HFF-Myc (cell line): ENCODE data around the gene AHR.
"Not testable (repeated sequence)": the region's sequence is repeated elsewhere in the genome, so short reads cannot be mapped to it uniquely, and the experiment has no call there.

ENCODE experiments used
- DNase-seq: peaks from one replicate; pipeline ENCODE4 v3.0.0-alpha.2; 2011; ENCODE audit warnings: low read depth; ENCODE audit errors: extremely low read depth
- H3K4me3 ChIP-seq: replicated peaks from 2 replicates; pipeline ENCODE4 v1.5.1; 2011; ENCODE audit warnings: low read depth, mild to moderate bottlenecking, control low read depth, low read length
- CTCF ChIP-seq: IDR thresholded peaks from 2 replicates; pipeline ENCODE4 v1.5.1; 2012; ENCODE audit warnings: mild to moderate bottlenecking, low read depth, low read length, control low read depth; ENCODE audit errors: missing control alignments

AHR gene

GRCh38 chr7:17370901-17371585 is 72.6 kb downstream of the AHR start:
- DNase-seq: no peak
- no peak for TF ChIP-seq CTCF
- no peak overlapping the region for H3K4me3 ChIP-seq

GRCh38 chr7:17371671-17372524 is 73.4 kb downstream of the AHR start:
- DNase-seq: peak; percentile 85
- TF ChIP-seq CTCF: no peak

GRCh38 chr7:17374157-17374556 is 75.7 kb downstream of the AHR start:
- DNase-seq: no peak
- TF ChIP-seq CTCF: no peak
- no peak overlapping the region for H3K4me3 ChIP-seq

More at GRCh38 chr7:17371671-17372524, 73.4 kb downstream of the AHR start:
- H3K4me3 ChIP-seq: no peak overlapping the region

GRCh38 chr7:17374654-17375053 is 76.2 kb downstream of the AHR start:
- no peak for TF ChIP-seq CTCF
- H3K4me3 ChIP-seq: no peak overlapping the region
- no peak for DNase-seq

- no peak overlapping the region for H3K4me3 ChIP-seq
- no peak for TF ChIP-seq CTCF
- no peak for DNase-seq
Observed at GRCh38 chr7:17376595-17376994, 78.1 kb downstream of the AHR start.

- no peak for TF ChIP-seq CTCF
- no peak overlapping the region for H3K4me3 ChIP-seq
- no peak for DNase-seq
Observed at GRCh38 chr7:17380736-17381662, 82.5 kb downstream of the AHR start.

- not testable (repeated sequence) for DNase-seq, H3K4me3 ChIP-seq
Observed at GRCh38 chr7:17382408-17383354, 84.2 kb downstream of the AHR start.
